Measurements from ENCODE around the gene COG5. TPM values are rescaled to one million over a fixed set of nuclear protein-coding genes. Genes with fewer than 3 reads are reported as not detected.

COG5 gene
- total and polyA plus RNA-seq, 2 of the 4 experiments (the other 2 are of a cell fraction): 18.5 to 27.4 TPM

- Histone ChIP-seq H2AK5ac (ENCODE audit: low read depth, low read length) (no peak overlapping the region), H3K56ac (ENCODE audit: extremely low read depth, insufficient read depth, low read length) (no peak overlapping the region), H3K18ac (ENCODE audit: low read depth, low read length) (no peak overlapping the region), H3K4ac (ENCODE audit: low read depth, low read length) (no peak overlapping the region), H3K4me1 (ENCODE audit: control insufficient read depth, insufficient read depth, low read length) (no peaks in the 10 kb centered on the region), H3K9me1 (ENCODE audit: insufficient read depth, low read length) (no peaks in the 10 kb centered on the region; the same call in 1 of the 2 replicates), H3K79me1 (ENCODE audit: low read depth in 1 of 2, low read length in 2 of 2) (no peaks in the 10 kb centered on the region), H2BK20ac (ENCODE audit: low read depth, low read length) (no peak overlapping the region), H3K4me3 (ENCODE audit: insufficient read depth, low read depth, low read length) (no peak overlapping the region), H3K27me3 (ENCODE audit: control insufficient read depth, insufficient read depth, low read length) (no peaks in the 10 kb centered on the region), H2BK15ac (ENCODE audit: low read depth, low read length) (no peak overlapping the region), H3K23ac (ENCODE audit: low read depth, low read length) (no peak overlapping the region), H2AK9ac (replicated peaks; ENCODE audit: low read depth, low read length, poor library complexity) (no peak overlapping the region), H4K91ac (ENCODE audit: insufficient read depth, low read depth, low read length) (no peak overlapping the region), H3K27ac (ENCODE audit: insufficient read depth, low read length) (no peak overlapping the region), H4K20me1 (ENCODE audit: insufficient read depth, low read length) (no peaks in the 10 kb centered on the region), H3K4me2 (ENCODE audit: low read depth, low read length) (no peak overlapping the region), H3K36me3 (ENCODE audit: control insufficient read depth, insufficient read depth, low read length) (peaks cover 32% of the 10 kb centered on the region), H2BK120ac (ENCODE audit: low read depth, low read length) (no peak overlapping the region), H2AFZ (replicated peaks; ENCODE audit: low read length, poor library complexity) (no peak overlapping the region), H4K8ac (ENCODE audit: low read depth in 2 of 2, low read length in 2 of 2) (no peak overlapping the region), H3K9me3 (ENCODE audit: control insufficient read depth, insufficient read depth, low read length) (no peaks in the 10 kb centered on the region), H4K5ac (ENCODE audit: low read depth, low read length) (no peak overlapping the region), H3K14ac (replicated peaks; ENCODE audit: low read depth, low read length) (no peak overlapping the region), H2BK5ac (ENCODE audit: low read depth, low read length, poor library complexity, severe bottlenecking) (no peak overlapping the region), H3K9ac (ENCODE audit: low read depth, low read length) (no peak overlapping the region)
- dilution Hi-C loops (cut with HindIII; ENCODE audit: low sequenced_read_pairs, unreplicated experiment): no loop called here
- ATAC-seq (ENCODE audit: low read depth) (peak; percentile 37; the same call in 1 of the 2 replicates), DNase-seq (peak; percentile 18)
- ChIA-PET CTCF (no interaction called here), POLR2A (ENCODE audit: unreplicated experiment) (no interaction called here)
- no TSS peak for BruUV-seq (replicated peaks)
- in situ Hi-C loops (cut with MboI; ENCODE audit: low sequenced_read_pairs): no loop called here
- TF ChIP-seq MXI1 (IDR thresholded peaks at IDR 0.05; ENCODE audit: borderline replicate concordance, low read depth, low read length): no peak
- peak; percentile 38 for TF ChIP-seq SMC3 (IDR thresholded peaks at IDR 0.05; ENCODE audit: low read depth, low read length)
- TF ChIP-seq, protein P1, sequence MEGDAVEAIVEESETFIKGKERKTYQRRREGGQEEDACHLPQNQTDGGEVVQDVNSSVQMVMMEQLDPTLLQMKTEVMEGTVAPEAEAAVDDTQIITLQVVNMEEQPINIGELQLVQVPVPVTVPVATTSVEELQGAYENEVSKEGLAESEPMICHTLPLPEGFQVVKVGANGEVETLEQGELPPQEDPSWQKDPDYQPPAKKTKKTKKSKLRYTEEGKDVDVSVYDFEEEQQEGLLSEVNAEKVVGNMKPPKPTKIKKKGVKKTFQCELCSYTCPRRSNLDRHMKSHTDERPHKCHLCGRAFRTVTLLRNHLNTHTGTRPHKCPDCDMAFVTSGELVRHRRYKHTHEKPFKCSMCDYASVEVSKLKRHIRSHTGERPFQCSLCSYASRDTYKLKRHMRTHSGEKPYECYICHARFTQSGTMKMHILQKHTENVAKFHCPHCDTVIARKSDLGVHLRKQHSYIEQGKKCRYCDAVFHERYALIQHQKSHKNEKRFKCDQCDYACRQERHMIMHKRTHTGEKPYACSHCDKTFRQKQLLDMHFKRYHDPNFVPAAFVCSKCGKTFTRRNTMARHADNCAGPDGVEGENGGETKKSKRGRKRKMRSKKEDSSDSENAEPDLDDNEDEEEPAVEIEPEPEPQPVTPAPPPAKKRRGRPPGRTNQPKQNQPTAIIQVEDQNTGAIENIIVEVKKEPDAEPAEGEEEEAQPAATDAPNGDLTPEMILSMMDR (conservative IDR thresholded peaks at IDR 0.05; ENCODE audit: low read depth, low read length): peak; percentile 35; the same call in 1 of the 2 replicates
- TF ChIP-seq RAD21 (IDR thresholded peaks at IDR 0.05; ENCODE audit: low read length): peak; percentile 52
- intact Hi-C loops (cut with micrococcal nuclease): loop anchor here (5.0 to 10.0 kb wide), 2 partner anchors 525 to 673 kb away; no protein-coding TSS in a partner anchor
- WGBS, 2 experiments (ENCODE audit: extremely low coverage in 2 of 2, insufficient read length in 1 of 2): no CpG with 5 or more reads among the region's 4 CpGs
These were observed 361.8 kb downstream of the COG5 start for GRCh38 chr7:107201795-107202450.

Measured in IMR-90 (cell line).